Stimulated activated CD8-positive, alpha-beta memory T cell treated with anti-CD3 and anti-CD28 coated beads, Interleukin-2, amount 100 ng/mL, for 1 hour (primary cell): Measurements from ENCODE around the gene IGSF9.

Source experiments
- DNase-seq, 2 donors: peaks; one replicate each; pipeline ENCODE4 v3.0.0-alpha.2; 2020; ENCODE audit warnings: low read depth in 2 of 2

The IGSF9 gene, protein sequence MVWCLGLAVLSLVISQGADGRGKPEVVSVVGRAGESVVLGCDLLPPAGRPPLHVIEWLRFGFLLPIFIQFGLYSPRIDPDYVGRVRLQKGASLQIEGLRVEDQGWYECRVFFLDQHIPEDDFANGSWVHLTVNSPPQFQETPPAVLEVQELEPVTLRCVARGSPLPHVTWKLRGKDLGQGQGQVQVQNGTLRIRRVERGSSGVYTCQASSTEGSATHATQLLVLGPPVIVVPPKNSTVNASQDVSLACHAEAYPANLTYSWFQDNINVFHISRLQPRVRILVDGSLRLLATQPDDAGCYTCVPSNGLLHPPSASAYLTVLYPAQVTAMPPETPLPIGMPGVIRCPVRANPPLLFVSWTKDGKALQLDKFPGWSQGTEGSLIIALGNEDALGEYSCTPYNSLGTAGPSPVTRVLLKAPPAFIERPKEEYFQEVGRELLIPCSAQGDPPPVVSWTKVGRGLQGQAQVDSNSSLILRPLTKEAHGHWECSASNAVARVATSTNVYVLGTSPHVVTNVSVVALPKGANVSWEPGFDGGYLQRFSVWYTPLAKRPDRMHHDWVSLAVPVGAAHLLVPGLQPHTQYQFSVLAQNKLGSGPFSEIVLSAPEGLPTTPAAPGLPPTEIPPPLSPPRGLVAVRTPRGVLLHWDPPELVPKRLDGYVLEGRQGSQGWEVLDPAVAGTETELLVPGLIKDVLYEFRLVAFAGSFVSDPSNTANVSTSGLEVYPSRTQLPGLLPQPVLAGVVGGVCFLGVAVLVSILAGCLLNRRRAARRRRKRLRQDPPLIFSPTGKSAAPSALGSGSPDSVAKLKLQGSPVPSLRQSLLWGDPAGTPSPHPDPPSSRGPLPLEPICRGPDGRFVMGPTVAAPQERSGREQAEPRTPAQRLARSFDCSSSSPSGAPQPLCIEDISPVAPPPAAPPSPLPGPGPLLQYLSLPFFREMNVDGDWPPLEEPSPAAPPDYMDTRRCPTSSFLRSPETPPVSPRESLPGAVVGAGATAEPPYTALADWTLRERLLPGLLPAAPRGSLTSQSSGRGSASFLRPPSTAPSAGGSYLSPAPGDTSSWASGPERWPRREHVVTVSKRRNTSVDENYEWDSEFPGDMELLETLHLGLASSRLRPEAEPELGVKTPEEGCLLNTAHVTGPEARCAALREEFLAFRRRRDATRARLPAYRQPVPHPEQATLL

DNA sequence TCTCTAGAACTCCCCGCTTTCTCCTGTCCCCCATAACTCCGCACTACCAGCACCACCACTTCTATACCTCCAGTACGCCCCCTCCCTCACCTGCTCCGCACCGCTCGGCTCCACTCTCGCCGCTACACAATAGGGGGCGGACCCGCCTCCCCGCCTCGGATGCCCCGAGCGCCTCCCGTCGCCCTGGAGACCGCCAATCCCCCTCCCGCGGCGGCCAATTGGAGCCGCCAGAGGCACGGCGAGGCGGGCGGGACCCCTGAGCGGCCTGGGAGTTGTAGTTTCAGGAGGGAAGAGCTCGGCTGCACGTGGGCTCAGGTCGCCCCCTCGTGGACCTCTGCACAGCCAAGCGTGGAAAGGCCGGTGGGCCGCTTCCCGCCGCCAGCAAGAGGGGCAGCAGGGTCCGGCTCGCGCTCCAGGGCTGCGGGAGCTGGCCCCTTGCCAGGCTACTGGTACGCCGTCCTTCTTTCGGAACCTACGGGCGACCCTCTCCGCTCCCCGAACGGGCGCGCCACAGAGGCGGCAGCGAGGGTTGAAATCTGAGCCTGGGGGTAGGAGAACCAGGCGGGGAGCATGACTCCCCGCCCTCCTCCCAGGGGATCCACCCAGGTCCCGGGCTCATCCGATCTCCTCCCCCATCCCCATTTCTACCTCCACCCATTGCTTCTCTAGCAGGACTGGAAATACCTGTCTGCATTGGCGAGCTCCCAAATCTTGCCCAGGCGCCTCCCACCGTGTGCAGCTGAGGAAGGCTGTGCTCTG lies at the start of gene IGSF9:
TSS of gene IGSF9 (minus strand) at position 131 of the 759 bp plus-strand sequence. CDS start 2,159 bp downstream, outside the sequence.
- peak; percentile 63 for DNase-seq

DNA sequence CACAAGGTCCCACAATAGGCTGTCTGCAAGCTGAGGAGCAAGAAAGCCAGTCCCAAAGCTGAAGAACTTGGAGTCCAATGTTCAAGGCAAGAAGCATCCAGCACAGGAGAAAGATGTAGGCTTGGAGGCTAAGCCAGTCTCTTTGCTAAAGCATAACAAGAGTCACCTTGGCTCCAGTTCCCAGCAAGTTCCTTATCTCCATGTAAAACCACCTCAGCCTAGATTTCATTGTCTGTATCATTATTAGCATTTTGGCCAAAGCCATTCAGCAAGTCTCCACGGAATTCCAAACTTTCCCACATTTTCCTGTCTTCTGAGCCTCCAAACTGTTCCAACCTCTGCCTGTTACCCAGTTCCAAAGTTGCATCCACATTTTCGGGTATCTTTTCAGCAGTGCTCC lies 49.5 kb upstream of the IGSF9 start:
- DNase-seq = no peak

DNA sequence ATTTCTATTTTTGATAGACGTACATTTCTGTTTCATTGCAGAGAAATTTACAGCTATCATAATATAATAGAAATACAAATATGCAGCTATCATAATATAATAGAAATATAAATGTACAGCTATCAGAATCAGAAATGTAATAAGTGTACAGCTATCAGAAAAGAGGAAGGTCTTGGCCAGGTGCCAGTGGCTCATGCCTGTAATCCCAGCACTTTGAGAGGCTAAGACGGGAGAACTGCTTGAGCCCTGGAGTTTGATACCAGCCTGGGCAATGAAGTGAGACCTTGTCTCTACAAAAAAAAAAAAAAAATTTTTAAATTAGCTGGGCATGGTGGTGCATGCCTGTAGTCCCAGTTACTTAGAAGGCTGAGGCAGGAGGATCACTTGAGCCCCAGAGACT lies 48.5 kb upstream of the IGSF9 start:
- no peak for DNase-seq

DNA sequence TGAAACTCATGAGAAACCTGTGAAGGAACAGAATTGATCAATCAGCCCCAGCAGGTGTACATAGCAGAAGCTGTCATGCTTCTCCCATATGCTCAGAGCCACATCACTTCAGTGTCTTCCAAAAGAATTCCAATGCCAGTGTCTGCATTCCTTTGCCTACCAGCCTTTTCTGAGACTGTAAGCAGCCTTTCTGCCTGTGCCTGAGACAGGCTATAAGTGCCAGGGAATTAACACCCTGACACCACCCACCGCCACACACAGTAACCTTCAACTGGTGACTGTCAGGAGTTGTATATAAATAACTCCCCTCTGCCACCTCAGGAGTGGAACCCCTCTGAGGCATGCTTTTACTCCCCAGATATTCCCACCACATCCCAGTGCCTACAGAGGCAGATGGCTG lies 46.7 kb upstream of the IGSF9 start:
- DNase-seq = no peak

DNA sequence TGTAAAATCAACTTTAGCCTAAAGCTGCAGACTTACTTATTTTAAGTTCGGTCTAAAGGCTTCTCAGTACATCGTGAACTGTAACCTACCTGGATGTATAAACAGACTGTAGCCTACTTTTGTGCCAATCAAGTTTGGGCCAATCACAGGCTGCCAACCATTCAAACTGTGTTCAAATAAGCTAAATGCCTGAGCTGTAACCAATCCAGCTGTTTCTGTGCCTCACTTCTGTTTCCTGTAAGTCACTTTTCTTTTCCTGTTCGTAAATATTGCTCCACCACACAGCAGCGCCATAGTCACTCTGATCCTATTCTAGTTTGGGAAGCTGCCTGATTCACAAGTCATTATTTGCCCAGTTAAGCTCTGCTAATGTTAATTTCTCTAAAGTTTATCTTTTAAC lies 46.1 kb upstream of the IGSF9 start:
- no peak for DNase-seq

DNA sequence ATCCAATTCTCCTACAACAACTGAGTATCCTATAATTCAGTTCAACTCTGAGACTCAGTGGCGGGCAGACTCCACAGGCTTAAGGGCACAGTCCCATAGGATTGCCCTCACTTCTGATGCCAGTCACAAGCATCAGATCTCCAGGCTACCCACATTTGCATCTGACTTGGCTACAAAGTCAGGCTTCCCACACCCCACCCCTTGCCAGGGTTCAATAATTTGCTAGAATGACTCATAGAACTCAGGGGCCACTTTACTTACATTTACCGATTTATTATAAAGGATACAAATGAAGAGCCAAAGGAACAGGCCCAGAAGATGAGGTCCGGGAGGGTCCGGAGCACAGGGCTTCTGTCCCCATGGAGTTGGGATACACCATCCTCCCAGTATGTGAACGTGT lies 44.6 kb upstream of the IGSF9 start:
- DNase-seq = no peak

DNA sequence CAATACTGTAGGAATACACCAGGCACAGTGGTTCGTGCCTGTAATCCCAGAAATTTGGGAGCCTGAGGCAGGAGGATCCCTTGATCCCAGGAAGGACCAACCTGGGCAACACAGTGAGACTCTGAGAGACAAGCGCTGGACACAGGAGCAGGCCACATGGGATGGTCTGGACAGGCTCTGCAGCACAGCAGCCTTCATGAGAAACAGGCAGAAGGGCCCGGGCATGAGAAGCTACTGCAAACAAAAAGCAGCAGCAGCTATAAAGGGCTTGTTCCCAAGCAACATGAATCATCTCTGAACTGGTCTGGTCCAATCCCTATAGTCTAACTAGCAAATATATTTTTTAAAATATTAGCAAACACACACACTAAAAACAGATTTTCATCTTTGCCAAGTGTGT lies 44.2 kb upstream of the IGSF9 start:
- DNase-seq = no peak

DNA sequence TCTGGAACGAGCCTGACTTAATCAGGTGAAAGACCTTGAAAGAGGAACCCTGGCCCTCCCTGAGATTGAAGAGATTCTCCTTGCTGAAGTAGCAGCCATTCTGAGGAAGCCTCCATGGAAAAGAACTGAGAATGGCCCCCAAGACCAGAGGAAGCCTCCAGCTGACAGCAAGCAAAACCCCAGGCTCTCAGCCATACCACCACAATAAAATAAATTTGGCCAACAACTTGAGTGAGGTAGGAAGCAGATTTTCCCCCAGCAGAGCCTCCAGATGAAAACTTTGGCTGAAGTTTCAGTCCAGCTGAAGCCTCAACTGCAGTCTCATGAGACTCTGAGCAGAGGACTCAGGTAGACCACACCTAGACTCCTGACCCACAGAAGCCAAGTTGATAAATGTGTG lies 42.6 kb upstream of the IGSF9 start:
- no peak for DNase-seq

DNA sequence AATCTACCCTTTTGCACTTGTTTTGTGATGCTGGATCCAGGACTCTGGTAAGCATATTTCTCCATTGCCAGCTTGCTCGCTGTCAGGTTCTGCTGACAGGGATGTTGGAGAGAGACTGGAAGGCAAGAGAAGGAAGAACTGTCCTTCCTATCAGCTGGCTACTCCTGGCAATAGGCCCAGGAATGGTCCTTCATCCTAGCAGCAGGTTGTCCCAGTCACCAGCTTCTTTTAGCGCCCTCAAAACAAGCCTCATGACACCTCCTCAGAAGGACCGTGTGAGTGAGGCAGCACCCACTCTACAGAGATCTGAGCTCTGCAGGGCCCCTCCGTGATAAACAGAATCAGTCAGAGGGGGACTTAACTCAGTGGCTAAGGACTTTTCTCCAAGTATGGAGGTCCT lies 41.8 kb upstream of the IGSF9 start:
- DNase-seq = no peak

DNA sequence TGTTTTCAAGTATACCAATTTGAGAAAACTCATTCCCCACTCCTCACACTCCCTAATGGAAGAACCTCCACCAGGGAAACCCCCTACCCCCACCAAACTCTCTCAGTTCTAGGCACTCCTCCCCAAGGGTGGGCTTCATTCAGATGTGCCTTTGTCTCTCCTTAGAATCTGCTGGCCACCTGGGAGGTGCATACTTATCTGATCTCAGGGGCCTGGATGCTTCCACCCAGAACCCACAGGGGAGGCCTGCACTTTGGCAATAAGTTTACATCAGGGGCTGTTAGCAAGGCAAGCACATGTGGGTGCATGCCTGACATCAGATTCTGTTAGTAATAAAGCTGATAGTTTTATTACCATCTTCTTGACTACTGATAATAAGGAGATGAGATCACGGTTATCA lies 41.1 kb upstream of the IGSF9 start:
- no peak for DNase-seq

DNA sequence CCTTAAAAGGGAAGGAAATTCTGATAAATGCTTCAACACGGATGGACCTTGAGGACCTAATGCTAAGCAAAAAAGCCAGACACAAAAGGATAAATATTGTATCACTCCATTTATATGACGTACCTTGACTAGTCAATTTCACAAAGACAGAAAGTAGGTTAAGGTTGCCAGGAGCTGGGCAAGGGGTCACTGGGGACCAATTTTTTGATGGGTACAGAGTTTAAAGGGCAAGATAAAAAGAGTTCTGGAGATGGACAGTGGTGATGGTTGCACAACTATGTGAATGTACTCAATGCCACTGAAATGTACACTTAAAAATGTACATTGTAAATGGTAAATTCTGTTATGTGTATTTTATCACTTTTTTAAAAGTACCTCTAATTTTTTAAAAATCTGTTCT lies 40.7 kb upstream of the IGSF9 start:
- DNase-seq = no peak

DNA sequence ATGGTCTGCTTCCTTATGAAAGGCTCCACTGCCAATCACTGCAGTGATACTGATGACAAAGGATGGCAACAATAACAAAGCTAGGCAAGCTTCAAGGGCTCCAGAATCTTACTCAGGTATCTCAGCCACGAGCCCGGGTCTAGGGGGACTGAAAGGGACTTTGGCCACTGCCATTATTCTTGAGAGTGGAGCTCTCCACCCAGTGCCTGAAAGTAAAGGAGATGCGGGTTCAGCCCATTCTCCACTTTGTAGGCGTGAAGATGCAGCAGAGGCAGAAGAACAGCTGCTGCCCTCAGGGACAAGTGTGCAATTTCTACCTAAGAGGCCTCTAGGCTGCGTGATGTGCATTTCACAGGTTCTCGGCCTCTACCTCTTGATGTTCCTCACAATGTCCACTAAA lies 40.1 kb upstream of the IGSF9 start:
- no peak for DNase-seq

DNA sequence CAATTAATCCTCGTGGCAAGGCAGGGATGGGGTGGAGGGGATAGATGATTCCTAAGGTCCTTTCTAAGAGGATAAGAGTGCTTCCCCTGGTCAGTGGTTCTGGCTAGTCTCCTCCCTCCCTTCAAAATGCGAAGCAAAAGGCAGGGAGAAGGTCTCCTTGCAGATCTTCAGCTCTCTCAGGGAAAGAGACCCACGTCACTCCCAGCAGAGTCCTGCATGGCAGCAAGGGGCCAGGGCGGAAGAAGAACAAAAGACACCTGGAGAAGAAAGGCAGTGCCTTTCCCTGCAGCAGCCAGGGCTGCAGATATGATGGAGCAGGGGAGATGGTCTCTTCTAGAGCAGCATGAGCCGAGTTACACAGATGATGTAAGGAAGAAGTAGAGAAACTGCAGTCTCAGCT lies 38.3 kb upstream of the IGSF9 start:
- no peak for DNase-seq

DNA sequence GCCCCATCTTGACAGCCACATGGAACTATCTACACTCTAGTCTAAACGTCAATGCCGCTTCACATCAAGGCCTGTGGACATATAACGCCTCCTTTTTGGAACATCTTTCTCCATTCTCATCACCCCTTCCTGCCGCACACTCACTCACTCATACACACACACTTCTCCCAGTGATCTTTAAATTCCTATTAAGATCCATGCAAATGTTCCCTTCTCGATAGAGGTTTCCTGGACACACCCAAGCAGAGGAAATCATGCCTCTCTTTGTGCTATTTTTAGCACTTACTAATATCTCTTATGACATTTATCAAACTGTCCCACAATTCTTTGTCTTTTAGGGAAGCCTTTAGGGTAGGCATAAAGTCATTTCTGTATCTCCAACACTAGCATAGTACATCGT lies 36.9 kb upstream of the IGSF9 start:
- DNase-seq = no peak

DNA sequence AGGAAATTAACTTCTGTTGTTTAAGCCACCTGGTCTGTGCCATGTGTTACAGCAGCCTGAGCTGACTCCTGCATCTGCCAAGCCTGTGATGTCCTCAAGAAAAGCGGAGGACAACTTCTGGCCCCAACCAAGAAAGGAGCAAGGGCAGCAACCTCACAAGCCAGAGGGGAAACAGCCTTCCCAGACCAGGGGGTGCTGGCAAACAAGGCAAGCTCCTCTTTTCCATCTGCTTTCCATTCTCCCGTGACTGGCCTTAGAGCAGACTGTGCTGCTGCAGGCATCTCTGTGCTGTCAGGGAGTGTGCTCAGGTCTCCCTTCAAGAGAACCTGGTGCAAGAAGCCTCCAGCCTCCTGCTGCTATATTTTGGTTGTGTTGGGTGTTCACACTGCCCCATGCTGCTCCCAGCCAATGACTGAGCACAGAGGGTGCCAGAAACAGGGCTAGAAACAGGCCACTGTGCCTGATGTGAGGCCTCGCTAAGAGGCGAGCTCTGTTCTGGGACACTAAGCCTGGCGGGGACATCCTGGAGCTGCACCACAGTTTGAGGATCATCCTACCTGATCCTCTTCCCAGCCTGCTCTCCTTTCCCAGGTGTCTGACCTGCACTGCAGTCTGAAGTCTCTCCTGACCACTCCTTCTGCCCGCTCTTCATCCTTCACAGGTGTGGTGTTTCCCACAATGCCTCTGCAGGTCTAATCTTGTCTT lies 36.1 kb upstream of the IGSF9 start:
- DNase-seq = no peak

DNA sequence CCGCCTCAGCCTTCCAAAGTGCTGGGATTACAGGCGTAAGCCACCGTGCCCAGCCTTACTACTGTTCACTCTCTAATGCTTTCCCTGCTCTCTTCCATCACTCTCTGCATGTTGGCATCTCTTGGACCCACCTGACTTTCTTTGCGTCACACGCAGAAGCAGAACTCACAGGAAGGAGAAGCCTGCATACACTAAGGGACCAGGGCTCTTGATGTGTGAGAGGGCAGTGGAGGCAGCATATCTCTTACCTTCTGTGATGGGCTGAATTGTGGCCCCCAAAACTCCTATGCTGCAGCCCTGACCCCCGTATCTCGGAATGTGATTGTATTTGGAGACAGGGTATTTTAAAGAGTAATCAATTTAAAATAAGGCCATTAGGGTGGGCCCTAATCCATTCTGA lies 35.4 kb upstream of the IGSF9 start:
- no peak for DNase-seq

DNA sequence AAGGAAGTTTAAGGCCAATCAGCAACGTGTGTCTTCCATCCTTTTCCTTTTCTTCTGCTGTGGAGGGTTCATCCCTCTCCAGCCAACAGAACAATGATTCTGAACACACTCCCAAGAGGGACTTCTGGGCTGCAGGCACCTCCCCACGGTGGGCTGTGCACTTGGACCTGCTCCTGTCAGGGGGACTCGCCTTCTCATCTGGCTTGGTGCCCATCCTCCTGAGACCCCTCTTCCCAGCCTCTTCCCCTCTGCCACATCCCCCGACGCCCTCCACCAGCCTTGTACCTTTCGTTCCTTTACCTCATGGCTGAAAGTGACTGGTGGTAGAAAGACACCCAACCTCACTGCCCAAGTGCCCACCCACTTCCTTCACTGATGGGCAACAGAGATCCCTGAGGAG lies 34.7 kb upstream of the IGSF9 start:
- no peak for DNase-seq

DNA sequence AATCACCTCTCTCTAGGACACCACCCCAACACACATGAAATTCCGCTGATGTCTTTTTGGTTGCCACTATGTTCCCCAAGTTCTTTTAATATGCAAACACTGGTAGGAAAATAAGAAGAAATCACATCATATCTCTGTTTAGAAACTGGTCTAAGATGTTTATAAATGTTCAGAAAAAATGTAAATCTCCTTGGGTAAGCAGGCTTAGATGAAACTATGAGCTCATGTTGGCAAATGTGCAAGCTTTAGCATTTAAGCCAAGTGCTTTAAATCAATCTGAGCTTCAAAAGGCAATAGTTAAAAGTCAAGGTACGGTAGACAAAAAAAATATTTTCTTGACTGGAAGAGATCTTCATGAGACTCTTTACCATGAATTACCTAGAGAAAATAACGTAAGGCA lies 33.8 kb upstream of the IGSF9 start:
- DNase-seq = no peak

DNA sequence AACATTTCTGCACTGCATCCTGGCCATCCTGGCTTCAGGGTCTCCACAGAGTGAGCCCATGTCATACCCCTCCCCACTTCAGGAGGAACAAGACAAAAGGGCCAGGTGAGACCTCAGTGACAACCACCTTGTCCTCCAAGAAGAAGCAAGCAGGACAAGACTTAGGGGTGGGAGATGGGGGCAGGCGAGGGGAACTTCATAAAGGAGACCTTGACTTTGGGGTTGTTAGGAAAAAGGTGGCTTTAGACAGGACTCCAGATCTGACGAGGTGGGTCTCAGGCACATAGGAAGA lies 32.6 kb upstream of the IGSF9 start:
- no peak for DNase-seq

DNA sequence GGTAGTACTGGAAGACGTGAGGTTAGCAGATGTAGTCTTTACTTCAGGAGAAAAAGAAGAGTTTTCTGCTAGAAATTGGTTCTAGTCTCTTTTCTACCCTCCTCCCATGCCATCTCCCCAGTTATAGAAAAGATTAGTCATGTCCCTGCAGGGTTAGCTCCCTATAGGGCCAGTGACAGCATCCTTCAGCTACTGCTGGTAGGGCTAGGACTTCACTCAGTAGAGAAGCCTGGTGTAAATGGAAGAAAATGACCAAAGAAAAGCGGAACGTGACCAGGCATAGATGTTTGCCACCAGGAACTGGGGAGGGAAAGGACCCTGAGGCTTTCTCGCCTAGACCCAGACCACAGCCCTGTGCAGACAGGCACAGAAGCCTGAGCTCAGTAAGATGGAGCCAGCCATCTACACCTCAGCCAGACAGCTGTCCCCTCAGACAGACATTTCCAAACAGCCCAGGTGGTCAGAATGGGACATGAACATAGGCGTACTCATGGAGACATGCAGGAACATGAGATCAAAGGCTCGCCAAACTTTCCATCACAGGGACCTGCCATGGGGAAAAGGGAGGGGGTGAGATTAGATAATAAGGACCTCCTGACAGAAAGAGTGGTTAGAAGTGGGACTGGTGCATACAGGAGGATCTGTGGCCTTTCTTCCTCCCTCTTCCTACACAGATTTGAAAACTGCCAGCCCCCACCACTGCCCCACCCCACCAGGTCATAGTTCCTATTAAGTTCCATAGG lies 32.1 kb upstream of the IGSF9 start:
- no peak for DNase-seq
